ENCODE results near the gene PALB2. TPM values are rescaled to one million over a fixed set of nuclear protein-coding genes. Genes with fewer than 3 reads are reported as not detected.

PALB2 gene
- total and polyA plus RNA-seq, 10 of the 15 experiments (the other 5 are each of a cell fraction or from before 2014, with no cell fraction given) = 9.2 to 24.6 (median 17.6) TPM

DNA sequence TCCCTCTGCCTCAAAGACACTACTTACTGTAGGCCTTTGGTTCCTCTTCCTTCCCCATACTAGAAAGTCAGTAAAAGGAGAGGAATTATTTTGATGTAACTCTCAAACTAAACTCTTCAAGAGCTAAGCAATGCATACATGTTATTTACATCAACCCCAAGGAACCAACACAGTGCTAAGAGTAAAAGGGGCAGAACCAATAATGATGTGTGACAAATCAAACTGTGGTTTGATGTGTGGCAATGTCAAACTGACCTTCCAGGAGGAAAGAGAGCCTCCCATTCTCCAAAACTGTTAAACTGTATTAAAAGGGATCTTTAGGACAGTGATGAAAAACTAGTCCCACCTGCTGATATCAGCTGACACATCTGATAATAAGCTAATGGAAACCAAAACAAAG lies 60.7 kb downstream of the PALB2 start:
- ATAC-seq = no peak
- Histone ChIP-seq H3K27ac (ENCODE audit: control insufficient read depth, insufficient read depth) (no peak overlapping the region), H3K9ac (ENCODE audit: control insufficient read depth, insufficient read depth, low read length) (no peak overlapping the region), H4K20me1 (ENCODE audit: control insufficient read depth, insufficient read depth) (no peaks in the 10 kb centered on the region), H3K4me1 (ENCODE audit: control insufficient read depth, insufficient read depth, low read length) (no peaks in the 10 kb centered on the region), H3K4me2 (ENCODE audit: control insufficient read depth, insufficient read depth) (no peak overlapping the region), H3K9me3 (replicated peaks; ENCODE audit: control insufficient read depth, insufficient read depth, low read length) (no peaks in the 10 kb centered on the region), H3K36me3 (ENCODE audit: control insufficient read depth in 2 of 2, insufficient read depth in 2 of 2, low read length in 1 of 2) (peaks cover 8 to 25% of the 10 kb centered on the region in 2 experiments), H2AFZ (ENCODE audit: control insufficient read depth, low read depth, low read length) (no peak overlapping the region), H3K27me3 (replicated peaks in 1 of 2; ENCODE audit: control insufficient read depth in 2 of 2, insufficient read depth in 2 of 2, low read length in 1 of 2) (no peaks in the 10 kb centered on the region), H3K4me3 (no peak overlapping the region), H3K79me2 (ENCODE audit: control insufficient read depth, insufficient read depth, low read length) (no peaks in the 10 kb centered on the region)
- no TSS peak for BruUV-seq (replicated peaks)
- POLR2A ChIA-PET = no interaction called here
- in situ Hi-C loops (cut with MboI) (no loop called here), intact Hi-C loops (cut with micrococcal nuclease; ENCODE audit: unreplicated experiment) (no loop called here)
- RAD21 ChIA-PET (ENCODE audit: unreplicated experiment) = no interaction called here
- no peak for FAIRE-seq
- no peak for TF ChIP-seq SREBF1 (IDR thresholded peaks at IDR 0.05; ENCODE audit: low read length)
- SMC1A ChIA-PET (ENCODE audit: uncharacterized antibody, unreplicated experiment) = no interaction called here
- CTCF ChIA-PET = no interaction called here
- no peak for DNase-seq (ENCODE audit: low read depth, low spot score)

DNA sequence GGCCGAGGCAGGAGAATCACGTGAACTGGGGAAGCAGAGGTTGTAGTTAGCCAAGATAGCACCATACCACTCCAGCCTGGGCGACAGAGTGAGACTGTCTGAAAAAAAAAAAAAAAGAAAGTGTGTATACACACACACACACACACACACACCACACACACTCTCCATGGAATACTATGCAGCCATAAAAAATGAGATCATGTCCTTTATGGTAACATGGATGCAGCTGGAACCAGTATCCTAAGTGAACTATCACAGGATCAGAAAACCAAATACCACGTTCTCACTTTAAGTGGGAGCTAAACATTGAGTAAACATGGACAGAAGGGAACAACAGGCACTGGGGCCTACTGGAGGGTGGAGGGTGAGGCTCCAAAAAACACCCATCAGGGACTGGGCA lies 61.7 kb downstream of the PALB2 start:
- Histone ChIP-seq H3K4me2 (ENCODE audit: control insufficient read depth, insufficient read depth) (no peak overlapping the region), H3K36me3 (ENCODE audit: control insufficient read depth in 2 of 2, insufficient read depth in 2 of 2, low read length in 1 of 2) (peaks cover 3 to 15% of the 10 kb centered on the region in 2 experiments), H4K20me1 (ENCODE audit: control insufficient read depth, insufficient read depth) (no peaks in the 10 kb centered on the region), H3K4me1 (ENCODE audit: control insufficient read depth, insufficient read depth, low read length) (no peaks in the 10 kb centered on the region), H3K9ac (ENCODE audit: control insufficient read depth, insufficient read depth, low read length) (no peak overlapping the region), H2AFZ (ENCODE audit: control insufficient read depth, low read depth, low read length) (no peak overlapping the region), H3K4me3 (no peak overlapping the region), H3K9me3 (replicated peaks; ENCODE audit: control insufficient read depth, insufficient read depth, low read length) (no peaks in the 10 kb centered on the region), H3K79me2 (ENCODE audit: control insufficient read depth, insufficient read depth, low read length) (no peaks in the 10 kb centered on the region), H3K27ac (ENCODE audit: control insufficient read depth, insufficient read depth) (no peak overlapping the region), H3K27me3 (replicated peaks in 1 of 2; ENCODE audit: control insufficient read depth in 2 of 2, insufficient read depth in 2 of 2, low read length in 1 of 2) (no peaks in the 10 kb centered on the region)
- ChIA-PET POLR2A (no interaction called here), CTCF (interaction anchor here (0.6 kb wide), 1 partner anchor 488 kb away, joined by 3 read pairs; no protein-coding TSS in a partner anchor), RAD21 (ENCODE audit: unreplicated experiment) (no interaction called here), SMC1A (ENCODE audit: uncharacterized antibody, unreplicated experiment) (no interaction called here)
- ATAC-seq = no peak
- 96% methylated on average over 4 of the region's 4 CpGs for WGBS (ENCODE audit: insufficient coverage, insufficient replicate concordance, low lambda C conversion rate, missing lambda C conversion rate)
- DNase-seq (ENCODE audit: low read depth, low spot score) = no peak
- in situ Hi-C loops (cut with MboI) (no loop called here), intact Hi-C loops (cut with micrococcal nuclease; ENCODE audit: unreplicated experiment) (no loop called here)
- FAIRE-seq = no peak
- no TSS peak for BruUV-seq (replicated peaks)
- no peak for TF ChIP-seq IKZF2 (IDR thresholded peaks at IDR 0.05)
- TF ChIP-seq, protein P1, sequence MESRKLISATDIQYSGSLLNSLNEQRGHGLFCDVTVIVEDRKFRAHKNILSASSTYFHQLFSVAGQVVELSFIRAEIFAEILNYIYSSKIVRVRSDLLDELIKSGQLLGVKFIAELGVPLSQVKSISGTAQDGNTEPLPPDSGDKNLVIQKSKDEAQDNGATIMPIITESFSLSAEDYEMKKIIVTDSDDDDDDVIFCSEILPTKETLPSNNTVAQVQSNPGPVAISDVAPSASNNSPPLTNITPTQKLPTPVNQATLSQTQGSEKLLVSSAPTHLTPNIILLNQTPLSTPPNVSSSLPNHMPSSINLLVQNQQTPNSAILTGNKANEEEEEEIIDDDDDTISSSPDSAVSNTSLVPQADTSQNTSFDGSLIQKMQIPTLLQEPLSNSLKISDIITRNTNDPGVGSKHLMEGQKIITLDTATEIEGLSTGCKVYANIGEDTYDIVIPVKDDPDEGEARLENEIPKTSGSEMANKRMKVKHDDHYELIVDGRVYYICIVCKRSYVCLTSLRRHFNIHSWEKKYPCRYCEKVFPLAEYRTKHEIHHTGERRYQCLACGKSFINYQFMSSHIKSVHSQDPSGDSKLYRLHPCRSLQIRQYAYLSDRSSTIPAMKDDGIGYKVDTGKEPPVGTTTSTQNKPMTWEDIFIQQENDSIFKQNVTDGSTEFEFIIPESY (IDR thresholded peaks at IDR 0.05) = no peak
- no peak for TF ChIP-seq RFX5 (IDR thresholded peaks at IDR 0.05; ENCODE audit: low read depth, low read length)
- no peak for TF ChIP-seq BACH1 (IDR thresholded peaks at IDR 0.05; ENCODE audit: borderline replicate concordance)
- TF ChIP-seq TAF1 (IDR thresholded peaks at IDR 0.05; ENCODE audit: borderline replicate concordance, low read depth, low read length) = no peak
- TF ChIP-seq FOXK2 (IDR thresholded peaks at IDR 0.05) = no peak
- TF ChIP-seq SMAD5 (IDR thresholded peaks at IDR 0.05; ENCODE audit: low read depth) = no peak
- TF ChIP-seq, protein P2, sequence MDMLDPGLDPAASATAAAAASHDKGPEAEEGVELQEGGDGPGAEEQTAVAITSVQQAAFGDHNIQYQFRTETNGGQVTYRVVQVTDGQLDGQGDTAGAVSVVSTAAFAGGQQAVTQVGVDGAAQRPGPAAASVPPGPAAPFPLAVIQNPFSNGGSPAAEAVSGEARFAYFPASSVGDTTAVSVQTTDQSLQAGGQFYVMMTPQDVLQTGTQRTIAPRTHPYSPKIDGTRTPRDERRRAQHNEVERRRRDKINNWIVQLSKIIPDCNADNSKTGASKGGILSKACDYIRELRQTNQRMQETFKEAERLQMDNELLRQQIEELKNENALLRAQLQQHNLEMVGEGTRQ (IDR thresholded peaks at IDR 0.05; ENCODE audit: borderline replicate concordance, low read depth, low read length) = no peak
- TF ChIP-seq ETV6 (conservative IDR thresholded peaks at IDR 0.05 in 1 of 2, IDR thresholded peaks at IDR 0.05 in 1 of 2; ENCODE audit: borderline replicate concordance in 1 of 2, low read depth in 1 of 2) = no peak
- TF ChIP-seq, protein P3, sequence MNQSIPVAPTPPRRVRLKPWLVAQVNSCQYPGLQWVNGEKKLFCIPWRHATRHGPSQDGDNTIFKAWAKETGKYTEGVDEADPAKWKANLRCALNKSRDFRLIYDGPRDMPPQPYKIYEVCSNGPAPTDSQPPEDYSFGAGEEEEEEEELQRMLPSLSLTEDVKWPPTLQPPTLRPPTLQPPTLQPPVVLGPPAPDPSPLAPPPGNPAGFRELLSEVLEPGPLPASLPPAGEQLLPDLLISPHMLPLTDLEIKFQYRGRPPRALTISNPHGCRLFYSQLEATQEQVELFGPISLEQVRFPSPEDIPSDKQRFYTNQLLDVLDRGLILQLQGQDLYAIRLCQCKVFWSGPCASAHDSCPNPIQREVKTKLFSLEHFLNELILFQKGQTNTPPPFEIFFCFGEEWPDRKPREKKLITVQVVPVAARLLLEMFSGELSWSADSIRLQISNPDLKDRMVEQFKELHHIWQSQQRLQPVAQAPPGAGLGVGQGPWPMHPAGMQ (IDR thresholded peaks at IDR 0.05; ENCODE audit: borderline replicate concordance) = no peak
- TF ChIP-seq, protein P4, sequence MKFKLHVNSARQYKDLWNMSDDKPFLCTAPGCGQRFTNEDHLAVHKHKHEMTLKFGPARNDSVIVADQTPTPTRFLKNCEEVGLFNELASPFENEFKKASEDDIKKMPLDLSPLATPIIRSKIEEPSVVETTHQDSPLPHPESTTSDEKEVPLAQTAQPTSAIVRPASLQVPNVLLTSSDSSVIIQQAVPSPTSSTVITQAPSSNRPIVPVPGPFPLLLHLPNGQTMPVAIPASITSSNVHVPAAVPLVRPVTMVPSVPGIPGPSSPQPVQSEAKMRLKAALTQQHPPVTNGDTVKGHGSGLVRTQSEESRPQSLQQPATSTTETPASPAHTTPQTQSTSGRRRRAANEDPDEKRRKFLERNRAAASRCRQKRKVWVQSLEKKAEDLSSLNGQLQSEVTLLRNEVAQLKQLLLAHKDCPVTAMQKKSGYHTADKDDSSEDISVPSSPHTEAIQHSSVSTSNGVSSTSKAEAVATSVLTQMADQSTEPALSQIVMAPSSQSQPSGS (IDR thresholded peaks at IDR 0.05; ENCODE audit: low read length) = no peak
- no peak for TF ChIP-seq MEF2B (IDR thresholded peaks at IDR 0.05; ENCODE audit: partially characterized antibody, poor library complexity, severe bottlenecking)
- no peak for TF ChIP-seq STAT3 (IDR thresholded peaks at IDR 0.05; ENCODE audit: low read depth, low read length)
